Brain microvascular endothelial cell (primary cell): Measurements from ENCODE around the gene DPH7.
"Not testable (repeated sequence)": the region's sequence is repeated elsewhere in the genome, so short reads cannot be mapped to it uniquely, and the experiment has no call there.

ENCODE experiments used
- DNase-seq: peaks from one replicate; pipeline ENCODE4 v3.0.0-alpha.2; 2020
- H3K27ac ChIP-seq: fragments of 250-450 bp; sonication (Bioruptor Pico); 2 replicates; pipeline ENCODE4 v1.5.1; 2020; ENCODE audit warnings: mild to moderate bottlenecking, moderate library complexity
- H3K27me3 ChIP-seq: fragments of 250-450 bp; sonication (Bioruptor Pico); replicated peaks from 2 replicates; pipeline ENCODE4 v1.5.1; 2020; ENCODE audit warnings: mild to moderate bottlenecking
- H3K36me3 ChIP-seq: fragments of 250-450 bp; sonication (Bioruptor Pico); replicated peaks from 2 replicates; pipeline ENCODE4 v1.5.1; 2020; ENCODE audit warnings: mild to moderate bottlenecking
- H3K4me3 ChIP-seq: 2 replicates; pipeline ENCODE4 v1.5.1; 2011; ENCODE audit warnings: low read depth, mild to moderate bottlenecking, control low read depth, low read length, moderate library complexity
- CTCF ChIP-seq: IDR thresholded peaks from 2 replicates; pipeline ENCODE4 v1.5.1; 2011; ENCODE audit warnings: low read depth, mild to moderate bottlenecking, moderate library complexity, low read length, control low read depth, inconsistent platforms; ENCODE audit errors: missing control alignments
- in situ Hi-C: cut with HindIII; loops from 2 replicates; pipeline ENCODE4 v1.10.0; 2017; ENCODE audit warnings: low sequenced_read_pairs, low pct_ligation_motif_present

DPH7 gene

GRCh38 chr9:137552022-137552768 lies 26.5 kb downstream of the DPH7 start:
- H3K27me3 ChIP-seq: no peaks in the 10 kb centered on the region
- peaks cover 26% of the 10 kb centered on the region for H3K36me3 ChIP-seq
- no peak for DNase-seq
- peak overlapping the region; percentile 84 for H3K4me3 ChIP-seq
- H3K27ac ChIP-seq: peak overlapping the region; percentile 67
- in situ Hi-C loops: no loop called here
- TF ChIP-seq CTCF: no peak

- H3K27me3 ChIP-seq: no peaks in the 10 kb centered on the region
- in situ Hi-C loops: no loop called here
- H3K4me3 ChIP-seq: peak within 1 kb of the TSS; percentile 84
- H3K27ac ChIP-seq: peak within 1 kb of the TSS; percentile 67
- peak; percentile 55 for TF ChIP-seq CTCF
- DNase-seq: peak; percentile 69
- peaks cover 20% of the 10 kb centered on the region for H3K36me3 ChIP-seq
Observed at GRCh38 chr9:137551264-137552021, 27.3 kb downstream of the DPH7 start, which contains the start of gene MRPL41. Gene MRPL41 (plus strand): TSS chr9:137551879. CDS start chr9:137552082, 203 bp downstream.

- DNase-seq, H3K27me3 ChIP-seq, in situ Hi-C loops: not testable (repeated sequence)
- peak overlapping the region; percentile 59 for H3K27ac ChIP-seq
- H3K4me3 ChIP-seq: peak overlapping the region; percentile 60
- peaks cover 16% of the 10 kb centered on the region for H3K36me3 ChIP-seq
Observed at GRCh38 chr9:137550958-137551263, 27.8 kb downstream of the DPH7 start.

- Histone ChIP-seq H3K27me3 (no peaks in the 10 kb centered on the region), H3K27ac (peak within 1 kb of the TSS; percentile 59), H3K4me3 (peak within 1 kb of the TSS; percentile 60), H3K36me3 (peaks cover 10% of the 10 kb centered on the region)
- peak; percentile 49 for DNase-seq
- in situ Hi-C loops: no loop called here
- no peak for TF ChIP-seq CTCF
Observed at GRCh38 chr9:137550231-137550621, 28.5 kb downstream of the DPH7 start, which contains the start of gene PNPLA7. Gene PNPLA7 (minus strand): TSS chr9:137550402. CDS start chr9:137550197, 205 bp downstream.

- peaks cover under 1% of the 10 kb centered on the region for H3K36me3 ChIP-seq
- no peaks in the 10 kb centered on the region for H3K27me3 ChIP-seq
- H3K4me3 ChIP-seq: no peak overlapping the region
- H3K27ac ChIP-seq: no peak overlapping the region
- in situ Hi-C loops: no loop called here
- TF ChIP-seq CTCF: no peak
- DNase-seq: no peak
Observed at GRCh38 chr9:137547687-137548543, 30.8 kb downstream of the DPH7 start.

- H3K4me3 ChIP-seq: no peak overlapping the region
- H3K27ac ChIP-seq: peak overlapping the region; percentile 68
- H3K27me3 ChIP-seq: no peaks in the 10 kb centered on the region
- no peaks in the 10 kb centered on the region for H3K36me3 ChIP-seq
- in situ Hi-C loops: no loop called here
- no peak for TF ChIP-seq CTCF
- DNase-seq: peak; percentile 81
Observed at GRCh38 chr9:137545123-137545522, 33.6 kb downstream of the DPH7 start.
